T-helper 9 cell (primary cell): Measurements from ENCODE around the gene DTHD1.

Source experiments
- DNase-seq: peaks from one replicate; pipeline ENCODE4 v3.0.0-alpha.2; 2020

The DTHD1 gene

GRCh38 chr4:36269533-36270173 lies 11.8 kb upstream of the DTHD1 start:
- DNase-seq = no peak

- DNase-seq = no peak
Observed at GRCh38 chr4:36273276-36273675, 8.1 kb upstream of the DTHD1 start.

DNA sequence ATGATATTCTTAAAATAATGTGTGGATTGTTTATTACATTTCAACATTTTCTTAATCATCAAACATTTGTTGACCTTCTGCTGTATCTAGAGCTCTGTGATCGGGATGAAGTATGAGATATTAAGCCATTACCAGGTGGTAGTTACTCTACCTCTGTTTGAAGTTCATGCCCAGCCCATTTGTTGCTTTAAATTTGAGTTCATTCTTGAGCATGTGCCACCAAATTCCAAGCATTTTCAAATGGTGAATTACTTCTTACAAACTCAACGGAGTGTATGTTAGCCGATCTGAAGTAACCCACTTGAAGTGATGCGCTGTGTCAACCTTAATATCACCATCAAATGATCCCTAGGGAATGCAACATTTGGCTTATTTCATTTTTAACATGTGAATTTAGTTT lies 7.3 kb upstream of the DTHD1 start:
- DNase-seq = no peak

- DNase-seq = no peak
Observed at GRCh38 chr4:36277533-36277932, 3.9 kb upstream of the DTHD1 start.

- DNase-seq = no peak
Observed at GRCh38 chr4:36278789-36279188, 2.6 kb upstream of the DTHD1 start.

GRCh38 chr4:36280555-36280954 lies 861 bp upstream of the DTHD1 start:
- DNase-seq = no peak

GRCh38 chr4:36282503-36283030 lies 1.2 kb downstream of the DTHD1 start:
- DNase-seq = no peak

DNA sequence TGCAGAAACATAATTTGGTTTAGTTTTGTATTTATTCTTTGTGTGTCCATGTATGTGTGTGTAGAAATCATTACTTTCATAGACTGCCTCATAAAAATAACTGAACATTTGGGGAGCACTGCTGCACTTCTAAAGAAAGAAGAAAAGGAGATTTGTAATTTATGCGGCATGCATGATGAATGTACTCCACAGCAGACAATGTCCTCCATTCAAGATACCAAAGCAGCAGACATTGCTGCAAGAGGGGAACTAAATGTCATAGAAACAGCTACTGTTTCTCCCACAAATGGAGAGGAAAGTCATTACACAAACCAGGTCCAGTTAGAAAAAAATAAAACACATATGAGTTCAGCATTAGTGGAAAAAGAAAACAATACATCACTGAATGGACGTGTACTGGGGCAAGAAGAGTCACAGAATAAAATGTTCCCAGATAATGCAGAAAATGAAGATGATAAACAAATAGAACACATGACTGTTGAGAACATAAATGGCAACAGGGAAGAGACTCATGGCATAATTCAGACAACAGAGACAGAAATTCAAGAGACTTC lies 2.6 kb downstream of the DTHD1 start:
- DNase-seq = no peak

DNA sequence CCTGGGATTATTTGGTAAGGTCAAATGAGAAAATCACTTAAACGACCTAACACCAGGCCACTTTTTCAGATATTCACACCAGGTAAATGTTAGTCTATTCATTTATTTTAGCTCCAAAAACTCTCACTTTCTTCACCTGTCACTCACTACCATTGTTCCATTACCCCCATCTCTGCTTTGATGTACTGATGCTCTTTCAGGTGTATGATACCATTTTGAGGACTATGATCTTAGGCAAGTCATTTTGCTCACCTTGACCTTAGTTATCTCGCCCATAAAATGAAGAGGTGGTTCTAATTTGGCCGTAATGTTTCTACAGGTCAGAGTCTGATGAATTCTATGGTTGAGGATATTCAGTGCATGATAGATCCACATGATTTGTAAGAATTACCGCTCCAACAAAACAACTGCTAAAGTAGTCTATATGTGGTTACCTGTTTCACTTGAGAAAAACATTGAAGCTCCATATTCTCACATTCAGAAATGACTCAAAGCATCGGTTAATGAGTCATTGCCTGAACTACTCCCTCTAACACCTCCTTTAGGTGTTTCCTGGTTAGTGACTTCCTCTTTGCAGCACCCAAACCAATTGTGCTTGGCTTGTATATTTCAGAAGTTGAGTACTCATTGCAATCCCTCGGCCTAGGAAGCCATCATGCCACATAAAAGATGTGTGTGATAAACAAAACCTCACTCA lies 4.5 kb downstream of the DTHD1 start:
- peak; percentile 17 for DNase-seq

- DNase-seq = no peak
Observed at GRCh38 chr4:36286481-36286871, 5.1 kb downstream of the DTHD1 start.

DNA sequence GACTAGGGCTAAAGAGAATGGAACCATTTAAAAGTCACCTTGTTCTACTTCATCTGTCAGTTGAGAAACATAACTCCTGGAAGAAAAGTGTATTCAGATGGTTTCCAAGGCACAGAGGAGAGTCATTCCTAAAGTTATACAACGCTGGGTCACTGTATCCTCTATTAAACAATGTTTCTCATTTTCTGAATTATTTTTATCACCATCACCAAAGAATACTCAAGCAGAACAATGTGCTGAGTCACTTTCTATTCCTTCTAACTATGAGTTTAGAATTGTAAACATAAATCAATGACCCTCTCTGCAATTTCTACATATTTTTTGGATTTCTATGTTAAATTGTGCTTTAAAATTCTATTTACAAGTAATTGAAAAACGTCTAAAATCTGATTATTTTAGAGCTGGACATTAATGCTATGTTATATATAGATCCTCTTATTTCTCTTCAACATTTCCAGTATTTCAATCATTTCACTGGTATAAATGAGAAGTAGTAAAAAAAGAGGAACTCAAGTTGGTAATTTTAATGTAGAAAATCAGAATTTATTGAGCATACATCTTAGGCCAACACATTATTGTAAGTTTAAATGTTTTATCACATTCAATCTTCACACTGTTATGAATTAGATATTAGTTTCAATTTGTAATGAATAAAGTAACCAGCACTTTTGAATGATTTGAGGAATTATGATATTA lies 7.5 kb downstream of the DTHD1 start:
- no peak for DNase-seq

- no peak for DNase-seq
Observed at GRCh38 chr4:36290641-36291040, 9.2 kb downstream of the DTHD1 start.

DNA sequence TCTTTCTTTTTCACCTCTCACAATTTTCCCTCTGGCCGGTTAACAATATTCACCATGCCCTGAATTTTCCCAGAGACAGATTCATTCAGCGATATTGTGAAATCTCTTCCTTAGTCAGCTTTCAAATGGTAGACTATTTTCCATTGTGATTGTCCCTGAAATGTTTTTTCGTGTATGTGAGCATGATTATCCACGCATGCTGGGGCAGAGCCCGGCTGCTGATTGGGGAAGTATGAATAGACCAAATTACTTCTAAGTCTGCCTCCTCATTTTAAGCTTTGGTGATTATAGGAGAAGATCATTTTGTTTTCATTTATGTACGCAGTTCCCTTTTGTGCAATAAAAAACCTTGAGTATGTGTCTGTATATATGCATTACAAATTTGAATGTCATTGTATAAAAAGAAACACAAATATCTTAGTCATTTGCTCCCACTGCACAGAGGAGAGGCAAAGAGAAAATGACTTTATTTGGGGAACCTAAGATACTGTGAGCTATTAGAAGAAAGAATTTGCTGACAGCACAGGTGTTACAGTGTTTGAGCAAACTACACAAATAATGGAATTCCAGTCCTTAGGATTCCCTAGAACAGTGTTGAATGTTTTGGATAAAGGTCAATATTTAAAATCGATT lies 11.3 kb downstream of the DTHD1 start:
- DNase-seq = no peak

DNA sequence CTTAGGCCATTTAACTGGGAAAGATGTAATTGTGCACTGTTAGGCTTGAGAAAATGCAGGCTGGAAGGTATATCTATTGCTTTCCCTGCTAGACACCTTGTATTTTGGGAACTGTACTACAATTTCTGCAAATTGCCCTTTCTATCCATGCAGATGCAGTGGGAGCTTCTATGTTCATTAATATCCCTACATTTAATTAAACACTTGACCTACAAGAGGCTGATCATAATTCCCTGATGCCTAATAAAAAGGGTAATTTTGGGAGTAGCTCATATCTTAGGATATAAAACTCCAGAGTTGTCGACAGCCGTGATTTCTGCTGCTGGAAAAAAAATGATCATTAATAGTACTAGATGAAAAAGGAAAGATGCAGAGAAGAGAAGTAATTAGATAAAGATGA lies 19.7 kb downstream of the DTHD1 start:
- no peak for DNase-seq

DNA sequence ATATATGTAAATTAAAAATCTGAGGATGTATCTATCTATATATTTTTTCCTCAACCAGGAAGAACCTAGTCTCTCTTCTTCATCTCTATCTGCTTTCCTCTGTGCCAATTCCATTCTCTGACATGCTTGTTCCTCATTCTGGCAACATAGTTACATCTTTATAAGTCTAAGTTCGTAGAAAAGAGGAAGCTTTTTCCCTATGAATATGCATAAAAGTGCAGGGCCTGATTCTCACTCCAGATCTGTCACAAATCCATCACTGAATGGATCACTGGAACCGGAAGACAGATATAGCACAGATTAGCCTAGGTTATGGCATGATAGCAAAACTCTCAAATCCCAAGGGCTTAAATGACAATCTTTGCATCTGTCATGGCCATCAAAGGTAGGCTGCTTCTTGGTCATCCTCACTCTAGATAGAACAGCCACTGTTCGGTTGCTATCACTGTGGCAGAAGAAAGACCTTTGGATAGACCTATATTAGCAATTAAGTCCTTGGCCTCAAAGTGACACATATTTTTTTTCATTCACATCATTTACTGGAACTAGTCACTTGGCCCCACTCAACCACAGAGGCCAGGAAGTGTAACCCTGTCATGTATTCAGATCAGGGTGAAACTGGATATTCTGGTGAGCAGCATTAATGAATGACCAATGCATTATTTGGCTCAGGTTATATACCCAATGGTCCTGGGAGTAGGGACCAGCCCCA lies 22.2 kb downstream of the DTHD1 start:
- no peak for DNase-seq

DNA sequence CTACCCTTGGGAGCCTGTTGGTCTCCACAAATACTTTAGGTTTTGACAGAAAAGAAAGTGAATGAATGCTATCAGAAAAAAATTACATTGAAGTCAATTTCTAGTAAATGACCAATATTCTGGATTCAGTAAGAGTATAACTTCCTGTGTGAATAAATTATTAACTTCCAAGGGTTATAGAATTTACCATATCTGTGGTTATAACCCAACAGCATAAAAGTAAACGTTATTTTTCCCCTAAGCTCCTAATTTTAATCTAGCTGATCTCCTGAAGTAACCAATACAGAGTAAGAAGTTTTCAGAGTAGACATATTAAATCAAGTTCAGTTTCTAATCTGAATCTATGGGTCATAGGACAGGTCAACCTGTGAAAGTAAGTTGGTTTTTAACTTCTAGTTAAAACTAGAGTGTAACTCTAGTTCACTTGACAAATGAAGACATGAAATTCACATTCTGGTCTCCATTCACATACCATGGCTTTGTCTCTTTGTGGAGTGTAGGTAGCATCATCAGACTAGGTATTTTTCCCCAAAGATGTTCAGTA lies 22.8 kb downstream of the DTHD1 start:
- no peak for DNase-seq

DNA sequence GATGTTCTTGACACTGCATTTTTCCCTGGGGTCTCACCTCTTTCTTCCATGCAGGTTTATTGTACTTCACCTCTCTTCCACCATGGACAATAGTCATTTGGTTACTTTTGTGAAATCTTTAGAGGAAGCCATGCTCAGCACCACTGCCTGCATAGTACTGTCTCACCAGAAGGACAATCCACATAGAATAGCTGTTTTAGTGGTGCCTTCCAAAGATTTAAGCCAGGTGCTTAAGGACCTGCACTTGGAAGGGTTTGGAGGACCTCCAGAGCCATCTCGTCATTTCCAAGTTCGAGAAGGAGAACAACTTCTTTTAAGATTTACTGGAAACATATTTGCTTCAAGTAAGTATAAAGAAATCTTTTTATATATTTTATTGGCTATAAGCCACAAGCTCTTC lies 26.7 kb downstream of the DTHD1 start:
- no peak for DNase-seq

- no peak for DNase-seq
Observed at GRCh38 chr4:36310216-36310615, 28.8 kb downstream of the DTHD1 start.

DNA sequence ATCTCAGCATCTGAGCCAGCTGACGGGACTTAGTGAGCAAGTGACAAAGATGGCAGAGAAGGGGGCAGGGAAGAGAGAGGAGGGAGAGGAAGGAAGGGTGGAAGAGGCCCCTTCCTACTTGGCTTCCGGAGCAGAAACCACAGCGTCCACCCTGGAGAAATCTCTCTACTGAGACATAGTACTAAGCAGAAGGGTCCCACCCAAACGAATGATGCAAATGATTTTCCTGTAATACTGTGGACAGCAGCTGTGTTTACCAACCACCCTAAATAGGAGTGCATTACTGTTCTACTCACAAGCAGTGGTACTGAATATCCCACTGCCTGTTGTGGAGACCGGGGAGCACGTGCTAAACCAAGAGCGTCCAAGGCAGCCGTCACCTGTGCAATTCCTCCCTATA lies 29.4 kb downstream of the DTHD1 start:
- DNase-seq = no peak

- no peak for DNase-seq
Observed at GRCh38 chr4:36312511-36312910, 31.1 kb downstream of the DTHD1 start.

DNA sequence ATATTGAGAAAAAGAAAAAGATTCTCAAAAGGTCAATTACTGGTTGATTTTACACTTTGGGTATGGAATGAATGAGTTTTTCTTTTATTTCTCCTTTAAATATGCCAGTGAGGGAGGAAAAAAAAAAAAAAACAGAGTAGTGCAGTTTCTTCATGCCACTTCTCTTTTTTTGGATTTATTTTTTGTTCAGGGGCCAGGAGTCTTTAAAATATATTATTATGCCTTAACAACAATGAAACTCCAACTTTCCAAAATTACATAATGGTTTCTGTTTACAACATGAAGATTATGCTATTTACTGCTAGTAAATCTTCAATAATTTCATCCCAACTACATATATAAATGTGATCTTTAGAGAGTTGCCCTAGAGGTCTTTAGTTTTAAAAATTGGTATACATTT lies 31.9 kb downstream of the DTHD1 start:
- DNase-seq = no peak

DNA sequence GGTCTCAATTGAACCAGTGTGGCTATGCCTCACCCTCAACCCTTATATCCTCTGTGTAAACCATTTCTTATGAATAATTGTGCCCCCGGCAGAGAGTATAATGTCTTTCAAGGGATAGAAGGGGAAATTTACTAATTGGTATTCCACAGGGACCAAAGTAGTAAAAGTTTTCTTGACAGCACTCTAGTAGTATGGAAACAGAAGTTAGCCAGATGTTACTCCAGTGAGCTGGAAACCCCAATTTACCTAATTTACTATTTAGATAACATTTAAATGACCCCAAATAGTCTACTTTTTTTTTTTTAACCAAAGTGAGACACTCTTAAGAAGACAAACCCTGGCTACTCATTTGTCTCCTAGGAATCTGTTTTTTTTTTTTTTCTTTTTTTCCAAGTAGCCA lies 32.3 kb downstream of the DTHD1 start:
- no peak for DNase-seq
